UCSD-AML1 (cell line): ENCODE data around the gene MAFF.
"Not testable (repeated sequence)": the region's sequence is repeated elsewhere in the genome, so short reads cannot be mapped to it uniquely, and the experiment has no call there.

ENCODE experiments used
- DNase-seq: peaks from one replicate; lab custom pipeline; 2025; ENCODE audit not compliant: unreplicated experiment; lab: John Stamatoyannopoulos, UW

Gene MAFF

DNA sequence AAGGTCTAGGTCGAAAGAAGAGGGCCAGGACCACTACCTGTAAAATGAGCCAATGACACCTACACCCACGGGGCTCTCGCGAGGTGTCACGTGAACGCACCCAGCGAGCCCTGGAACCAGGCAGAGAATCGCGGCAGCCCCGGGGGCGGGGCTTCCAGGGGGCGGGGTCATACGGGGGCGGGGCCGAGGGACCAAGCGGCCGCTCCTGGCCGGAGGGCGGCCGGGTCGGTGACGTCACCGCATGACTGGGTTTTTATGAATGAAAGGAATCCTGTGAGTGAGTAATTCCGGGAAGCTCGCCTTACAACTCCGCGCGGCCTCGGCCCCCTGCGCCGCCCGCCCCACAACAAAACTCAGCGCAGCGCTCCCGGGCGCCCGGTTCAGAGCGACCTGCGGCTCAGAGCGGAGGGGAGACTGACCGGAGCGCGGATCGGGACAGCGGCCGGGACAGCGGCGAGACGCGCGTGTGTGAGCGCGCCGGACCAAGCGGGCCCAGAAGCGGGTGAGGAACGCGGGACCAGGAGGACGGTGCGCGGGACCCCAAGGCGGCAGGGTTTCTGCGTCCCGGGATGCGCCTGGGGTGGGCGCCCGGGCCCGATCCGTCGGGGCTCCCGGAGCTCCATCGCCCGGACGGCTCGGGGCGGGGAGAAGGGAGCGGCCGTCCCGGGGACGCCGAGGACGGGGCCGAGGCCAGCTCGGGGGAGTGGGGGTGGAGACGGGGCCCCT is at the start of gene MAFF:
Gene MAFF (plus strand): TSS at position 284 of the 726 bp plus-strand sequence. CDS start 11,860 bp downstream, outside the sequence.
- peak; percentile 93 for DNase-seq

DNA sequence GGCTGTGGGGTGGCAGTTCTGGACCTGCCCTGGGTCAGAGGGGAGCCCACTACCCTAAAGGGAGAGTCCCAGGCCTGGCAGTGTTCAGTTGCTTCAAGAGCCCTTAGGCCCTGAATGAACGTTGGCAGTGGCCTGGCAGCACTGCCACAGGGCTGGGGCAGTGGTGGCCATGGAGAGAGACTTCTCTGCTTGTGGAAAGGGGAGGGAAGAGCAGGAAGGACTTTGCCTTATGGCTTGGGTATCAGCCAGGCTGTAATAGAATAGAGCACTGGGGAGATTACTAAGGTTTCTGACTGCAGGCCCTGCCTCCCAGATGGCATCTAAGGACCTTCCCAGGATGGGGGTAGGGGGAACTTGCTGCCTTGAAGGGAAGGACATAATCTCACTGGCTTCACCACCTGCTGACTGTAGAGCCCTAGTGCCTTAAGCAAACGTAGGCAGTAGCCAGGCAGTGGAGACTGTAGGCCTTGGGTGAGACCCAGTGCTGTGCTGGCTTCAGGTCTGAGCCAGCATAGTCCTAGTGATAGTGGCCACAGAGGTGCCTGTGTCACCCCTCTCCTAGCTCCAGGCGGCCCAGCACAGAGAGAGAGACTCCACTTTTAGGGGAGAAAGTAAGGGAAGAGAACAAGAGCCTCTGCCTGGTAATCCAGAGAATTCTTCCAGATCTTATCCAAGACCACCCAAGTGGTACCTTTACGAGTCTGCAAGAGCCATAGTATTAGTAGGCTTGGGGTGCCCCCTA is 47.8 kb upstream of the MAFF start:
- DNase-seq, result no peak

DNA sequence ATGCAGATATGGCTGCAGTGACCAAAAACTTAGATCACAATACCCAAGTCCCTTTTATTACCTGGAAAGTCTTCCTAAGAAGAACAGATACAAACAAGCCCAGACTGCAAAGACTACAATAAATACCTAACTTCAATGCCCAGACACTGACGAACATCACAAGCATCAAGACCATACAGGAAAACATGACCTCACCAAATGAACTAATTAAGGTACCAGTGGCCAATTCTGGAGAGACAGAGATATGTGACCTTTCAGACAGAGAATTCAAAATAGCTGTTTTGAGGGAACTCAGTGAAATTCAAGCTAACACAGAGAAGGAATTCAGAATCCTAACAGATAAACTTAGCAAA is 47.3 kb upstream of the MAFF start:
- DNase-seq, result not testable (repeated sequence)

DNA sequence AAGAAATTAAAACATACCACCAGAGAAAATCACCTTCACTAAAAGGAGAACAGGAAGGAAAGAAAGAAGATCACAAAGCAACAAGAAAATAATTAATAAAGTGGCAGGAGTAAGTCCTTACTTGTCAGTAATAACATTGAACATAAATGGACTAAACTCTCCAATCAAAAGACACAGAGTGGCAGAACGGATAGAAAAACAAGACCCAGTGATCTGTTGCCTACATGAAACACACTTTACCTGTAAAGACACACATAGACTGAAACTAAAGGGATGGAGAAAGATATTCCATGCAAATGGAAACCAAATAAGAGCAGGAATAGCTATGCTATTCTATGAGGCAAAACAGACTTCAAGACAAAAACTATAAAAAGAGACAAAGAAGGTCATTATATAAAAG is 46.1 kb upstream of the MAFF start:
- no peak for DNase-seq

DNA sequence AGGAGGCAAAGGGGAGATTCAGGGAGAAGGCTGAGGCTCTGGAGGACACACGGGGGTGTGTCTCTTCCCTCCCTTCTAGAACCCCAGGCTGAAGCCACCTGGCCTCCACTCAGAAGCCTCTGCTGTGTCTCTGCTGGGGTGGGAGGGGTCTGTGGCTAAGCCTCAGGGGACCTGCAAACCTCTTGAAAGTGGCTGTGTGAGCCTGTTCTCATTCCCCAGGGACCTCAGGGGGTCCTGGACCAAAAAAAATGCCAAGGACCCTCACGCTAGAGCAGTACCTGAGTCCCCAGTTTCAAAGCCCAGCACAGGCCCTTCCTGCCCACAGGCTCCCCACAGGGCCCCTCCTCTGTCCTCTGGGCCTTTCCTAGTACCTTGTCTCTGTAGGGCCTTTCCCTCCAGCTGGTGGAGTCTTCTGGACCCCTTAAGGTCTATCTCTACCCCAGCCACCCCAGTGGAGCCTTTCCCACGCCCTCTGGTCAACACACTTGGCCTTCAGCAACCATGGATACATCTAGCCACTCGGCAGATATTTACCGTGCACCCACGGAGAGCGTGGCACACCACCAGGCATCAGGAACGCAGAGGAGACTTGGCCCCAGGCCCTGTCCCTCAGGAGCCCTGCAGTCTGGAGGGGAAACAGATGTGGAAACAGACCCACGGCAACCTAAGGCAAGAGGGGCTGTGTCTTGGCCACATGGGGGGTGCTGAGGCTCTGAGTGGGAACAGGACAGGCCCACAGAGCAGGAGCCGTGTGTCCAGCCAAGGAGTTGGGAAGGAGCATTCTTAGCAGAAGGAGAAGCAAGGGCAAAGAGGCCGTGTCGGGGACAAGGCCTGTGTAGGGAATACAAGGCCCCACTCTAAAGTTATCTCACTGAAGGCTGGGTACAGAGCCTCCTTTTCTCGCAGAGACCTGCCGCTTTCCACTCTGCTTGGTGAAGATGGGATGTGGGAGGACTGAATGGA is 38.6 kb upstream of the MAFF start:
- DNase-seq, result no peak

DNA sequence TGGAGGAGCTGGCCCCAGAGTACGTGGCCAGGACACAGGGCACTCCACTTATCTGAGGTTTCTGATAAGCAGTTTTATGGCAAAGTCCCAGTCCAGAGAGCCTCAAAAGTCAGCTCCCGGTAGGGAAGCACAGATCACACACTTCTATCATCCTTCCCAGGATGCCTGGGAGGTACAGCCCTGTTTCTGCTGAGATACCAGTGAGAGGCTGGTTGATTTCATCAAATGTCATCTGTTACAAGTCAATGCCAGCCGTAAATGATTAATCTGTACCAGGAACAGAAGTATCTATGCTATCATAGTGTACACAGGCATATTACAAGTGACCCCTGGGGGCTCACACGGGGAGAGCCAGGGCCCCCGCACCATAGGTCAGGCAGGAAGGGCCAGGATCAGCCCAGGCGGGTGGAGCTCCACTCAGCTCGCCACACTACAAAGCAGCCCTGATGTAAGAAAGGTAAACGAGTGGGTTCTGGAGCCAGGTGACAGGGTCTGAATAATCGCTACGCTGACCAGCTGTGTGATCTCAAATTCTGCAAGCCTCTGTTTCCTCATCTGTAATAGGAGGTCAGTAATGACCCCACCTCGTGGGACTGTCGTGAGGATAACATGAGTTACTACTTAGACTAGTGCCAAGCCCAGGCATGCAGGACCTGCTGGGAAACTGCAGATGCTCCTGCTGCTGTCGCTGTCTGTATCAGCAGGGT is 37.8 kb upstream of the MAFF start:
- DNase-seq, result no peak

DNA sequence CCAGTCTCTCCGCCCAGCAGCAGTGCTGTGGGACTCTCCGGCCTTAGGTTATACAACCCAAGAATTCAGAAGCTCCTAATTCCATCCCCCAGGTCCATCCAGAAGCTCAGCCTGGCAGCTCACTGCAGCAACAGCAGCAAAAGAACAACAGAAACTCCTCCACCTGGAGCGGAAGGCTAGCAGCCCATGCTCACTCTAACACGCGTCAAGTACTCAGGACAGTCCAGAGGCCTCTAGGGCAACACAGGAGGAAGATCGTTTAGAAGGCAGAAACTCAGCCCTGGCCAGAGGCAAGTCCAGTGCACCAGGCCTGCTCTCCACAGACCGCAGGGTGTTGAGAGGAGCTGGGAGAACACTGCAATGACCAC is 37.3 kb upstream of the MAFF start:
- no peak for DNase-seq

DNA sequence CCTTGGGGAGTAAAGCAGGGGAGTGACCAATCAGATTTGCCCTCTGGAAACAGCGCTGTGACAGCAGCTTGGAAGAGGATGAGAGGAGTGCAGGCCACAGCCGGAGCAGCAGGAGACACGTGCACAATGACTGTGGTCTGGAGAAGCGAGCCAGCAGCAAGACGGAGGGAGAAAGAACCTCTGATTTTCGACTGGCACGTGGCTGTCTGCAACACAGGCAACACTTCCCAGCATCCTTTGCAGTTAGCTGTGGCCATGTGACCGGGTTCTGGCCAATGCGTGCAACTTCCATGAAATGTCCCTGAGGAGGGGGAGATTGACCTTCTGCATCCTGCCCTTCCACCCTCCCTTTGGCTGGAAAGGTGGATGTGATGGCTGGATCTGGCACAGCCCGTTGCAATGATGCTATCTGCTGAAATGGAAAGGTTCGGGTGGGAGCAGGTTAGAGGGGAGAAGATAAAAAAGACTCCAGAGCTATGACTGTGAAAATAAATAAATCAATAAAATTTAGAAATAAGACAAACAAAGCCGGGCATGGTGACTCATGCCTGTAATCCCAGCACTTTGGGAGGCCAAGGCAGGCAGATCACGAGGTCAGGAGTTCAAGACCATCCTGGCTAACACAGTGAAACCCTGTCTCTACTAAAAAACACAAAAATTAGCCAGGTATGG is 35.7 kb upstream of the MAFF start:
- no peak for DNase-seq

DNA sequence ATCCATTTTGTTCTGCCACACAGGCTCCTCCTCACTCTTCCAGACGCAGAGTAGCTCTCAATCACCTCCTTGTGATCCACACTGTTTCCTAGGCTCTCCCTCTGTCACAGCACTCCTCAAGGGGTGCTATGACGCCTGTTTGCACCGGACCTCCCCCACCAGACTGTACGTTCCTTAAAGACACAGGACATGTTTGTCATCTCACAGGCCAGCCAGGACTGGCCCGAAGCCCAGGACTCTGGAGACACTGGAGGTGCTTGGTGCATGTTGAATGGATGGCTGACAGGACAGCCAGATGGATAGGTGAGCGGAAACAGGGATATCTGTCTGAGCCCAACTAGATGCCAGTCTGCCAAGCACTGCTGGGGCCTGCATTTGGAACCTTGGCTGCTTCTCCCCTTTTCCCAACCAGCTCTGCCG is 33.8 kb upstream of the MAFF start:
- no peak for DNase-seq

DNA sequence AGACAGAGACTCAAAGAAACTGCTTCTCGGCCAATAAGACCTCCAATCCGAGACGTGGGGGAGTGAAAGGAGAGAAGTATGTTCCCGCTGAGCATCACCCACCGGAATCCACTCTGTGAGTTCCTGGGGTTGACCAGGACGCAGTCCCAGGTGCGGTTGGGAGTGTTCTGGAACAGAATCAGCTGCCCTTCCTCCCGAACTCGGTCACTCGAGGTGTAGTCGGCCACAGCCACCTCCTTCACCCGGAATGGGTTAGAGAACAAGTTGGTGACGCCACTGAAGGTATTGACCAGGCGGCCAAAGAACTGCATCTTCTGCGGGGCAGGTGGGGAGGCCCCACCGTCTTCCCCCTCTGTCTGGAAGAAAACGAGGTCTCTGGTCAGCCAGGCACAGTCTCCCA is 32.7 kb upstream of the MAFF start:
- no peak for DNase-seq

DNA sequence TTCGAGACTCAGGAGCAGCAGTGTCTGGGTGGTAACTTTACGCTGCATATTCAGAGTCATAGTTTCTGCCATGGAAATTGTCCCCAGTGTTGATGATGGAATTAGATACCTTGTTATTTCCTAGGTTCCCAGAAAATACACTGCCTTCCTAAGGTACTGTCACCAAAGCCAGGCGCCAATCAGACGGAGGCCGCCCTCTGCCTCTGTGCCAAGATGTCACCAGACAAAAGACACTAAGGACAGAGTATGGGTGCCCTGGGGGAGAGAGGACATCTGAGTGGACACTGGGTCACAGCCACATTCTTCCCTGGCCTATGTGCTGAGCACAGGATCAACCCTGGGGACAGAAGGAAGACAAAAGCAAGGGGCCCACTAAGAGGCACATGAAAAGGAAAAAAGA is 31.3 kb upstream of the MAFF start:
- DNase-seq, result no peak

DNA sequence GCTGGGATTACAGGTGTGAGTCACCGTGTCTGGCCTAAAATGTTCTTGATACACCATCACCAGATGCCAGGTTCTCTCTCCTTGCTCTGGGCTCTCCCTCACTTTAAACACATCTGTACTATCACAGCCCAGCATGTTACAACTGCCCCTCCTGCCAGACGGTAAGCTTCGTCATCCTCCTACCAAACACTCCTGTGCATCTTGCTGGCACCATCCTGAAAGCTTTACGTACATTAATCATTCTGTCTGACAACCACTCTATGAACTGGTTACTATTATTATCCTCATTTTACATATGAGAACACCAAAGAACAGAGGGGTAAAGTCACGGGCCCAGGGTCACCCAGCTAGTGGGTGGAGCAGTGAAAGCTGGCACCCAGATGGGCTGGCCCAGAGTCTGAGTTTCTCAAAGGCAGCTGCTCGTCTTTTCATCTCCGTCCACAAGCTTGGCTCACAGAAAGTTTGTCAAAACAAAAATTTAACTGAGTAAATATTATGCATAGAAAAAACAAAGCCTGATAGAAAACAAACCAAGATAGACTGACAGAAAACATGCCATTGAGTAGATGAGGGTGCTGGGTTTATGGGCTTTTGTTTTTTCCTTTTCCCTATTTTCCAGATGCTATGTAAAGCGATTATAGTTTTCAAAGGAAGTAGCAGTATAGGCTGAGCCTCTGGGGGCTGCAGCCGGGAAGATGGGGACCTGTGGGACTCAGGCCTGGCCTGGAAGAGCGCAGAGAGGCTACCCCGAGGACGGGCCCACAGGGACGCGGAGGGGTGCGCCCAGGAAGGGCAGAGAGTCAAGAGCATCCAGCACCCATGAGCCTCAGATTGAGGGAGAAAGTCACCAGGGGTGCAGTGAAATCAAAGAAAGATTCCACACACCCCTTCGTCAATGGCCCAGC is 29.6 kb upstream of the MAFF start:
- DNase-seq, result no peak

DNA sequence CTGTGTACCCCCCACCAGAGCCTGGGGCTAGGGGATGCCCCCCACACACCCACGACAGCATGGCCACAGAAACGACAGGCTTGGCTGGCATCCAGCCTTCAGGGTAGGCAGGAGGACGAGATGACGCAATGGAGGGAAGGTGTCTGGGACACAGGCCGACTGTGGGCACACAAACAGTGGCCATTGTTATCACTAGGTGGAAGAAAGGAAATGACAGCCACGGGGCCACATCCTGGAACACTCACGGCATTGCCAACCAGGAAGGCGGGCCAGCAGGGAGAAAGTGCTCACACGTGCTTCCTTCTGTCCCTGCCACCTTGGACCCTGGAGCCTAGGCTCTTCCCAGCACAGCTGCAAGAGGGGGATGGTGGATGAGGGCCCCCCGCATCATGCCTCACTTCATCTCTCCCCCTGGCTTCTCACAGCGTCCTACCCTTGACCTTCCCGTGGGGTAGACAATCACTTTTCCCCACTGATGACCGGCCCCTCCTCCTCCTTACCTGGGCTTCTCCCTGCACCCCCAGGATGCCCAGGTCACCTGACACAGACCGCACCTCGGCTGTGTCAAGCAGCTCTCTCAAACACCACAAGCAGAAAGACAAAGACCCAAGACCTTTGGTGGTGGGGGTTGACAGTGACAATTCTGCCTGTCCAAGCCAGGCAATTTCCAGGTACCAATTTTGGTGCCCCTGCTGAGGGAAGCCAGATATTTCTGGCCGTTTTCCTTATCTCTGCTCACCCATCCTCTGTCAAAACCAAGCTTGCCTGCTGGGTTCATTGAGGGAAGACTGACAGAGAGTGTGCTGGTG is 28.8 kb upstream of the MAFF start:
- peak; percentile 82 for DNase-seq

DNA sequence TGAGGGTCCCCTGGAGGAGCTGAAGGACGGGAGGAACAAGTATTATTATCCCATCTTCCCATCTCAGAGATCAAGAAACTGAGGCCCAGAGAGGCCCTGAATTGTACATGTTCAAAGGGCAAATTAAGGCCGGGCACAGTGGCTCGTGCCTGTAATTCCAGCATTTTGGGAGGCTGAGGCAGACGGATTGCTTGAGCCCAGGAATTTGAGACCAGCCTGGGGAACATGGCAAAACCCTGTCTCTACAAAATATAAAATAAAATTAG is 28.2 kb upstream of the MAFF start:
- no peak for DNase-seq

DNA sequence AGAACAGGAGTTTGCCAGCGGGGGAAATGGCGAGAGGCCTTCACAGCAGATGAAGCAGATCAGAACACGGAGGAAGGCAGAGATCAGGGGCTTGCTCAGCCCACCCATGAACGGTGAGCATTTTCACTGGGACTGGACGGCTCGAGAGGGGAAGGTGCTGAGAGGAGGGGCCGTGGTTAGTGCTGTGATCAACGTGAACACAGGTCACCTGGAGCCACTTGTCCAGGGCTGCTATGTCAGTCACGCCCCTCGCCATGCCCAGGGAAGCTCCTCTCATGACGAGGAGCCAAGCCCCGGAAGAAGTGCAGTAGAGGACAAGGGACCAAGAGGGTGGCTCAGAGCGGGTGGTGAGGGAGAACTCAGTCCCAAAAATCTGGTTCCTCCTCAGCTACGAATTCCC is 27.2 kb upstream of the MAFF start:
- no peak for DNase-seq

DNA sequence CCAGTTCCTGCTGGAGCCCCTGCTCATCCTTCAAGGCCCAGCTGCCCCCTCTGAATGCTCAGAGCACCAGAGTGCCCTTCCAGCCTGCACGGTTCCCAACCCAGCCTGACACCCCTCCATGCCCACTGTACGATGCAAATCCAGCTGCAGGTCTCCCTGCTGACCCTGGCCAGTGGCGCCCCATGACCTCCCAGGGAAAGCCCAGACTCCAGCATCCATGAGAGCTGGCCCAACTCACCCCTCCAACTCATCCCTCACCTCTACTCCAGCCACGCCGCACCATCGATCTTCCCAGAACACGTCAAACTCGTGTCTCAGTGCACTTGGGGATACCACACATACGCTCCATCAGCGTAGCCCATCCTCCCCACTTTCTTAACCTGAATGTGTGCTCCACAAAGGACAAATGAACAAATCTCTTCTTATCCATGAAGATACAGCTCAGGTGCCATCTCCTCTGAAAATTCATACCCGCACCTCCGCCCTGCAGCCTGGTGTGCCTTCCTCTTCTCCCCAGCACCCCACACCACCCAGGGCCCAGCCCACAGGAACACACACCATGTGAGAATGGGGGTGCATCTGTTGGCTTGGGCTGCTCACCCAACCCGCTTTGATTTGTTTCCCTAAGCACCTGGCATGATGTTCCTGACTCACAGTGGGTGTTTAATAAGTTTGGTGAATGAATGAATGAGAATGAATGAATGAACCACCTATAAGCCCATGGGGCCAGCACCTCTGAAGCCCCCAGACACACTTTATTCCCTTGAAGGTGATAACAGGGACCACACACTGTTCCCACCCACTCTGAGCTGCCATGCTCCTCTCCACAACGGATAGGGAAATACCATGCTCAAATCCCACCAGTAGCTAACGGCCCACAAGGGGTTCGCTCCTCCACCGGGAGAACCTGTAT is 26.3 kb upstream of the MAFF start:
- no peak for DNase-seq

DNA sequence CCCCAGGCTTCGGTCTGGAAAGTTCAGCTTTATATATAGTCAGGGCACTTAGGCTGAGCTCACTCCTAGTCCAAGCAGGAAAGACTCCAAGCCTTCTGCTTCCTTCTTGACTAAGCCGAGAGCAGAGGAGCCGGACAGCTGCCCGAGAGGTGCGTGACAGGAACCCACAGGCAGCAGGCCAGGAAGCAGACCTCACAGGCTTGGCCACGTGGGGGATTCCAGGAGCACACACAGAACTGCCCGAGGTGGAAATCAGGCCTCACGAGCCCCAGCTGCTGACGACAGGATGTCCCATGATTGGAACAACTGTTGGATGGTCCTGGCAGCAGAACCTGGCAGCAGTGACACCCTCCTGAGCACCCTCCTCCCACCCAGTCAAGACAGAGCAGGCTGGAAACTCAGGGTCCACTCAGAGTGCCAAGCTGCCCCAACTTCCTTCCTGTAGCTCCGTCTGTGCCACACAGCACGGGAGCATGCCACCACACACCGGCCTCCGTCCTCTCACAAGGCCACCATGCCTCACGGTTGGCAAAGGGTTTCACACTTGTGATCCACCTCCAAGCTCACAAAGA is 25.5 kb upstream of the MAFF start:
- DNase-seq, result peak; percentile 90

DNA sequence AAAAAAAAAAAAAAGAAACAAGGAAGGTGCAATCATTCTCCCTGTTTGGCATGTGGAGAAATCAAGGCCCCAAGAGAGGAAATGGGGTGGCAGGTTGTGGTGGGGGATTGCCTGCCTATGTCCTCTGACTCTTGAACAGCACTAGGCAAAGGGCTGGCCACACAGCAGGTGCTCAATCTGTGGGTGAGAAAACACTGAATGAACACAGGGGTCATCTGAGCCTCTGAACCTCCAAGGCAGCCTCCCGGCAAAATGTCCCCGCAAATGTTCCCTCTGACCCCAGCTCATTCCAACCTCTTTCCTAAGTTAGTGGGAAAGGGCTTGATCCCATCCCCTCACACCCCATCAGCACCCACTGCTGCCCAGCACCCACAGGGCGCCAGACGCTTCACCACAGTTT is 24.8 kb upstream of the MAFF start:
- no peak for DNase-seq
